Stimulated activated CD8-positive, alpha-beta memory T cell treated with anti-CD3 and anti-CD28 coated beads, Interleukin-7, amount 100 ng/mL, for 24 hours (primary cell): ENCODE measurements around the gene OR2B2.

Experiments used
- DNase-seq: peaks from one replicate; pipeline ENCODE4 v3.0.0-alpha.2; 2020; ENCODE audit warnings: low read depth

OR2B2 gene

GRCh38 chr6:27866357-27867050 is 45.7 kb downstream of the OR2B2 start:
- no peak for DNase-seq

- DNase-seq, result no peak
Measured at GRCh38 chr6:27865850-27866356, 46.3 kb downstream of the OR2B2 start.

- DNase-seq, result no peak
Measured at GRCh38 chr6:27864906-27865849, 47.0 kb downstream of the OR2B2 start.

GRCh38 chr6:27863962-27864905 is 48.0 kb downstream of the OR2B2 start:
- DNase-seq, result no peak

GRCh38 chr6:27862396-27863066 is 49.7 kb downstream of the OR2B2 start:
- DNase-seq, result no peak

GRCh38 chr6:27861861-27862260 is 50.3 kb downstream of the OR2B2 start:
- DNase-seq, result no peak

- DNase-seq, result no peak
Measured at GRCh38 chr6:27861276-27861840, 50.8 kb downstream of the OR2B2 start.
